Breast epithelium (tissue), 4 donors: ENCODE measurements around the gene ASB18. TPM values are rescaled to one million over a fixed set of nuclear protein-coding genes. Genes with fewer than 3 reads are reported as not detected.

Experiments
- DNase-seq, 2 donors: peaks; one replicate each; pipeline ENCODE4 v3.0.0-alpha.2; 2019; ENCODE audit warnings: low spot score in 2 of 2
- H3K27ac ChIP-seq, 2 donors: fragments of 200-600 bp; sonication (generic) in 1 of 2; one replicate each; pipeline ENCODE4 v1.5.1; 2016 to 2019; ENCODE audit warnings: mild to moderate bottlenecking in 1 of 2
- H3K27me3 ChIP-seq, 2 donors: fragments of 200-600 bp; sonication (generic) in 1 of 2; one replicate each; pipeline versions ENCODE4 v1.5.1 to v1.6.0; 2017 to 2019; ENCODE audit warnings: control low read depth in 1 of 2, mild to moderate bottlenecking in 1 of 2
- H3K36me3 ChIP-seq: fragments of 200-600 bp; one replicate; pipeline ENCODE4 v1.5.1; 2019
- H3K4me1 ChIP-seq, 2 donors: fragments of 200-600 bp; sonication (generic); one replicate each; pipeline ENCODE4 v1.5.1; 2016 to 2019; ENCODE audit warnings: control low read depth in 1 of 2
- H3K4me3 ChIP-seq, 3 donors: fragments of 200-600 bp; sonication (generic); 1 replicate in 2 of 3; 2 replicates in 1 of 3; pipeline ENCODE4 v1.5.1; 2016 to 2019; ENCODE audit warnings: mild to moderate bottlenecking in 3 of 3, moderate library complexity in 2 of 3
- H3K9me3 ChIP-seq, 2 donors: fragments of 200-600 bp; sonication (generic) in 1 of 2; one replicate each; pipeline ENCODE4 v1.5.1; 2016 to 2019; ENCODE audit warnings: control low read depth in 1 of 2
- POLR2A ChIP-seq: fragments of 450-650 bp; IDR thresholded peaks from one replicate; pipeline ENCODE4 v1.6.1; 2016; ENCODE audit warnings: antibody characterized with exemption, mild to moderate bottlenecking, moderate library complexity
- POLR2AphosphoS5 ChIP-seq, 3 donors: sonication (generic); formaldehyde crosslinking; IDR thresholded peaks; one replicate each; pipeline ENCODE4 v1.6.1; 2017; ENCODE audit warnings: antibody characterized with exemption in 3 of 3
- intact Hi-C: fragments of 100-400 bp; cut with DNase I; formaldehyde crosslinking; loops from one replicate; pipeline ENCODE4 v1.15.1; 2023; ENCODE audit warnings: low total_unique reads
- total RNA-seq, 3 donors: library from RNA; depleted of rRNA; stranded (reverse); fragments of >200 nt; gene quantifications; one replicate each; pipeline ENCODE4 v1.1.0, GENCODE V29; 2016
- TF ChIP-seq, protein P1 (sequence below), 3 donors: fragments of 450-650 bp; IDR thresholded peaks; one replicate each; pipeline ENCODE4 v1.5.1; 2016 to 2017; ENCODE audit warnings: antibody characterized with exemption in 3 of 3, mild to moderate bottlenecking in 3 of 3, moderate library complexity in 3 of 3

Gene ASB18
- total RNA-seq, 3 donors from 2014 or later, result not detected

GRCh38 chr2:236146436-236146835 is 117.8 kb downstream of the ASB18 start:
- intact Hi-C loops, result no loop called here
- peak in 1 of 2 donors; percentile 41 for DNase-seq
- no peak overlapping the region for H3K27ac ChIP-seq
- no peak overlapping the region for H3K4me3 ChIP-seq
- H3K36me3 ChIP-seq, result no peaks in the 10 kb centered on the region
- TF ChIP-seq POLR2A (no peak), POLR2AphosphoS5 (IDR thresholded peaks at IDR 0.05) (no peak)
- TF ChIP-seq, protein P1, sequence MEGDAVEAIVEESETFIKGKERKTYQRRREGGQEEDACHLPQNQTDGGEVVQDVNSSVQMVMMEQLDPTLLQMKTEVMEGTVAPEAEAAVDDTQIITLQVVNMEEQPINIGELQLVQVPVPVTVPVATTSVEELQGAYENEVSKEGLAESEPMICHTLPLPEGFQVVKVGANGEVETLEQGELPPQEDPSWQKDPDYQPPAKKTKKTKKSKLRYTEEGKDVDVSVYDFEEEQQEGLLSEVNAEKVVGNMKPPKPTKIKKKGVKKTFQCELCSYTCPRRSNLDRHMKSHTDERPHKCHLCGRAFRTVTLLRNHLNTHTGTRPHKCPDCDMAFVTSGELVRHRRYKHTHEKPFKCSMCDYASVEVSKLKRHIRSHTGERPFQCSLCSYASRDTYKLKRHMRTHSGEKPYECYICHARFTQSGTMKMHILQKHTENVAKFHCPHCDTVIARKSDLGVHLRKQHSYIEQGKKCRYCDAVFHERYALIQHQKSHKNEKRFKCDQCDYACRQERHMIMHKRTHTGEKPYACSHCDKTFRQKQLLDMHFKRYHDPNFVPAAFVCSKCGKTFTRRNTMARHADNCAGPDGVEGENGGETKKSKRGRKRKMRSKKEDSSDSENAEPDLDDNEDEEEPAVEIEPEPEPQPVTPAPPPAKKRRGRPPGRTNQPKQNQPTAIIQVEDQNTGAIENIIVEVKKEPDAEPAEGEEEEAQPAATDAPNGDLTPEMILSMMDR (IDR thresholded peaks at IDR 0.05), result no peak
- peaks cover 6 to 11% of the 10 kb centered on the region in 2 donors for H3K9me3 ChIP-seq
- H3K4me1 ChIP-seq, result no peaks in the 10 kb centered on the region
- H3K27me3 ChIP-seq, result peaks cover 0 to 5% of the 10 kb centered on the region in 2 donors

DNA sequence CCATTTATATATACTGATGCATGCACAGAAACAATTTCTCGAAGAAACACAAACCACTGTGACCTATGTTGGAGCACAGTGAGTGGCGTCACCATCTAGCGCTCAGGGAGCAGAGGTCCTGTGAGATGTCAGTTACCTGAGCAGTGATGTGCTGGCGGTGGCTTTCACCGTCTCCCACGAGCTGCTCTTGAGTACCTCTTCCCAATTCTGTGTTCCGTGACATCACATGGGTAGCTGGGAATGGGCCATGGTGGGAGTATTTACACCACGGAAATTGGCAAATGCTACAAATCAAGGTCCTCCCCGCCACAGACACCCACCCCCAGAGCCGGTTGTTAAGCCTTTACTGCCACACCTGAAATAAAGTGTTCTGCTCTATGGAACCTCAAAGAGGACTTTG is 120.4 kb downstream of the ASB18 start:
- H3K4me1 ChIP-seq, result no peaks in the 10 kb centered on the region
- no peaks in the 10 kb centered on the region for H3K36me3 ChIP-seq
- no peak for TF ChIP-seq POLR2A
- no peak for TF ChIP-seq POLR2AphosphoS5 (IDR thresholded peaks at IDR 0.05)
- TF ChIP-seq, protein P1 (IDR thresholded peaks at IDR 0.05), result no peak
- no peak for DNase-seq
- peaks cover 0 to 5% of the 10 kb centered on the region in 2 donors for H3K27me3 ChIP-seq
- H3K27ac ChIP-seq, result no peak overlapping the region
- H3K9me3 ChIP-seq, result no peaks in the 10 kb centered on the region
- intact Hi-C loops, result no loop called here
- H3K4me3 ChIP-seq, result no peak overlapping the region

Other genes with a start within 250 kb of the ASB18 start
- gene GBX2, start 96.0 kb downstream of the ASB18 start, total RNA-seq, result not detected